ENCODE data around the gene MARCKS. TPM values are rescaled to one million over a fixed set of nuclear protein-coding genes. Genes with fewer than 3 reads are reported as not detected.
A peak's percentile ranks its signal among the peaks of the same experiment; 100 is the strongest.

Gene MARCKS
- total RNA-seq, 1 donor from 2014 or later = 116 TPM

GRCh38 chr6:113828984-113829695, 28.0 kb upstream of the MARCKS start:
- TF ChIP-seq CTCF (IDR thresholded peaks at IDR 0.05; ENCODE audit: insufficient read depth, low read length, poor library complexity, severe bottlenecking) = no peak
- Histone ChIP-seq H3K27me3 (ENCODE audit: control insufficient read depth, insufficient read depth, low read length) (no peaks in the 10 kb centered on the region), H3K4me3 (ENCODE audit: low read depth, low read length) (no peak overlapping the region), H3K36me3 (ENCODE audit: control insufficient read depth, insufficient read depth, low read length) (no peaks in the 10 kb centered on the region)
- DNase-seq (ENCODE audit: low read depth) = no peak

- Histone ChIP-seq H3K4me3 (ENCODE audit: low read depth, low read length) (no peak overlapping the region), H3K36me3 (ENCODE audit: control insufficient read depth, insufficient read depth, low read length) (no peaks in the 10 kb centered on the region), H3K27me3 (ENCODE audit: control insufficient read depth, insufficient read depth, low read length) (no peaks in the 10 kb centered on the region)
- no peak for TF ChIP-seq CTCF (IDR thresholded peaks at IDR 0.05; ENCODE audit: insufficient read depth, low read length, poor library complexity, severe bottlenecking)
- peak; percentile 44 for DNase-seq (ENCODE audit: low read depth)
Measured at GRCh38 chr6:113829696-113830045, 27.5 kb upstream of the MARCKS start.

GRCh38 chr6:113830140-113830539, 27.0 kb upstream of the MARCKS start:
- TF ChIP-seq CTCF (IDR thresholded peaks at IDR 0.05; ENCODE audit: insufficient read depth, low read length, poor library complexity, severe bottlenecking) = no peak
- Histone ChIP-seq H3K4me3 (ENCODE audit: low read depth, low read length) (no peak overlapping the region), H3K27me3 (ENCODE audit: control insufficient read depth, insufficient read depth, low read length) (no peaks in the 10 kb centered on the region), H3K36me3 (ENCODE audit: control insufficient read depth, insufficient read depth, low read length) (no peaks in the 10 kb centered on the region)
- no peak for DNase-seq (ENCODE audit: low read depth)

- Histone ChIP-seq H3K36me3 (ENCODE audit: control insufficient read depth, insufficient read depth, low read length) (no peaks in the 10 kb centered on the region), H3K4me3 (ENCODE audit: low read depth, low read length) (no peak overlapping the region), H3K27me3 (ENCODE audit: control insufficient read depth, insufficient read depth, low read length) (no peaks in the 10 kb centered on the region)
- TF ChIP-seq CTCF (IDR thresholded peaks at IDR 0.05; ENCODE audit: insufficient read depth, low read length, poor library complexity, severe bottlenecking) = no peak
- DNase-seq (ENCODE audit: low read depth) = no peak
Measured at GRCh38 chr6:113833537-113833936, 23.6 kb upstream of the MARCKS start.

- DNase-seq (ENCODE audit: low read depth) = no peak
- no peak for TF ChIP-seq CTCF (IDR thresholded peaks at IDR 0.05; ENCODE audit: insufficient read depth, low read length, poor library complexity, severe bottlenecking)
- Histone ChIP-seq H3K27me3 (ENCODE audit: control insufficient read depth, insufficient read depth, low read length) (no peaks in the 10 kb centered on the region), H3K36me3 (ENCODE audit: control insufficient read depth, insufficient read depth, low read length) (no peaks in the 10 kb centered on the region), H3K4me3 (ENCODE audit: low read depth, low read length) (no peak overlapping the region)
Measured at GRCh38 chr6:113837170-113837569, 20.0 kb upstream of the MARCKS start.

- H3K27me3 ChIP-seq (ENCODE audit: control insufficient read depth, insufficient read depth, low read length) = no peaks in the 10 kb centered on the region
- H3K36me3 ChIP-seq (ENCODE audit: control insufficient read depth, insufficient read depth, low read length) = no peaks in the 10 kb centered on the region
- no peak overlapping the region for H3K4me3 ChIP-seq (ENCODE audit: low read depth, low read length)
- no peak for TF ChIP-seq CTCF (IDR thresholded peaks at IDR 0.05; ENCODE audit: insufficient read depth, low read length, poor library complexity, severe bottlenecking)
- DNase-seq (ENCODE audit: low read depth) = no peak
Measured at GRCh38 chr6:113842165-113842564, 15.0 kb upstream of the MARCKS start.
